Activated naive CD8-positive, alpha-beta T cell (primary cell): ENCODE results near the gene BCL7C.
"Not testable (repeated sequence)": the region's sequence is repeated elsewhere in the genome, so short reads cannot be mapped to it uniquely, and the experiment has no call there.

Experiments used
- H3K27ac Mint-ChIP-seq: one replicate; pipeline ENCODE4 v1.8.0; 2021; ENCODE audit warnings: mixed read lengths
- H3K27me3 Mint-ChIP-seq: one replicate; pipeline ENCODE4 v1.8.0; 2021; ENCODE audit warnings: mixed read lengths
- H3K36me3 Mint-ChIP-seq: one replicate; pipeline ENCODE4 v1.8.0; 2021; ENCODE audit warnings: mixed read lengths
- H3K4me1 Mint-ChIP-seq: one replicate; pipeline ENCODE4 v1.8.0; 2021; ENCODE audit warnings: low read depth, mixed read lengths
- H3K4me3 Mint-ChIP-seq: one replicate; pipeline ENCODE4 v1.8.0; 2021; ENCODE audit warnings: mild to moderate bottlenecking, mixed read lengths
- H3K9me3 Mint-ChIP-seq: one replicate; pipeline ENCODE4 v1.8.0; 2021; ENCODE audit warnings: low read depth, mixed read lengths

The BCL7C gene

GRCh38 chr16:30892670-30893416 is 1.0 kb downstream of the BCL7C start:
- peaks cover 47% of the 10 kb centered on the region for H3K4me1 Mint-ChIP-seq
- H3K36me3 Mint-ChIP-seq, result peaks cover 2% of the 10 kb centered on the region

GRCh38 chr16:30891043-30891823 is 2.6 kb downstream of the BCL7C start:
- H3K27me3 Mint-ChIP-seq, H3K36me3 Mint-ChIP-seq, H3K9me3 Mint-ChIP-seq, H3K27ac Mint-ChIP-seq: not testable (repeated sequence)
- Mint-ChIP-seq H3K4me3 (peak overlapping the region; percentile 52), H3K4me1 (peaks cover 38% of the 10 kb centered on the region)

More at GRCh38 chr16:30892670-30893416, 1.0 kb downstream of the BCL7C start:
- peak overlapping the region; percentile 88 for H3K27ac Mint-ChIP-seq
- no peaks in the 10 kb centered on the region for H3K27me3 Mint-ChIP-seq
- H3K9me3 Mint-ChIP-seq, result no peaks in the 10 kb centered on the region
- H3K4me3 Mint-ChIP-seq, result peak overlapping the region; percentile 88

- H3K27ac Mint-ChIP-seq, result no peak overlapping the region
- no peaks in the 10 kb centered on the region for H3K27me3 Mint-ChIP-seq
- no peak overlapping the region for H3K4me3 Mint-ChIP-seq
- no peaks in the 10 kb centered on the region for H3K9me3 Mint-ChIP-seq
- peaks cover 5% of the 10 kb centered on the region for H3K36me3 Mint-ChIP-seq
- H3K4me1 Mint-ChIP-seq, result peaks cover 28% of the 10 kb centered on the region
These were observed 4.2 kb downstream of the BCL7C start for GRCh38 chr16:30889721-30890120.

- Mint-ChIP-seq H3K36me3 (peaks cover 5% of the 10 kb centered on the region), H3K27me3 (no peaks in the 10 kb centered on the region), H3K4me3 (no peak overlapping the region), H3K4me1 (peaks cover 24% of the 10 kb centered on the region), H3K27ac (no peak overlapping the region), H3K9me3 (no peaks in the 10 kb centered on the region)
These were observed 4.9 kb downstream of the BCL7C start for GRCh38 chr16:30888856-30889499.

- H3K4me3 Mint-ChIP-seq, result no peak overlapping the region
- no peak overlapping the region for H3K27ac Mint-ChIP-seq
- no peaks in the 10 kb centered on the region for H3K27me3 Mint-ChIP-seq
- no peaks in the 10 kb centered on the region for H3K9me3 Mint-ChIP-seq
- H3K36me3 Mint-ChIP-seq, result peaks cover 5% of the 10 kb centered on the region
- peaks cover 21% of the 10 kb centered on the region for H3K4me1 Mint-ChIP-seq
These were observed 6.0 kb downstream of the BCL7C start for GRCh38 chr16:30887927-30888326.

- H3K27ac Mint-ChIP-seq, result no peak overlapping the region
- no peak overlapping the region for H3K4me3 Mint-ChIP-seq
- no peaks in the 10 kb centered on the region for H3K27me3 Mint-ChIP-seq
- peaks cover 3% of the 10 kb centered on the region for H3K36me3 Mint-ChIP-seq
- H3K4me1 Mint-ChIP-seq, result peaks cover 24% of the 10 kb centered on the region
- no peaks in the 10 kb centered on the region for H3K9me3 Mint-ChIP-seq
These were observed 7.7 kb downstream of the BCL7C start for GRCh38 chr16:30886145-30886544.

- no peaks in the 10 kb centered on the region for H3K9me3 Mint-ChIP-seq
- H3K27ac Mint-ChIP-seq, result peak overlapping the region; percentile 50
- no peak overlapping the region for H3K4me3 Mint-ChIP-seq
- peaks cover 24% of the 10 kb centered on the region for H3K4me1 Mint-ChIP-seq
- H3K36me3 Mint-ChIP-seq, result peaks cover 3% of the 10 kb centered on the region
- no peaks in the 10 kb centered on the region for H3K27me3 Mint-ChIP-seq
These were observed 8.7 kb downstream of the BCL7C start for GRCh38 chr16:30885196-30885595.

- Mint-ChIP-seq H3K4me1 (peaks cover 24% of the 10 kb centered on the region), H3K9me3 (no peaks in the 10 kb centered on the region), H3K4me3 (no peak overlapping the region), H3K36me3 (peaks cover 3% of the 10 kb centered on the region), H3K27me3 (no peaks in the 10 kb centered on the region), H3K27ac (peak overlapping the region; percentile 50)
These were observed 9.1 kb downstream of the BCL7C start for GRCh38 chr16:30884760-30885159.

- Mint-ChIP-seq H3K4me1 (peaks cover 25% of the 10 kb centered on the region), H3K27me3 (no peaks in the 10 kb centered on the region), H3K27ac (peak overlapping the region; percentile 68), H3K36me3 (peaks cover 3% of the 10 kb centered on the region), H3K9me3 (no peaks in the 10 kb centered on the region), H3K4me3 (no peak overlapping the region)
These were observed 11.2 kb downstream of the BCL7C start for GRCh38 chr16:30882429-30883310.

GRCh38 chr16:30876867-30877266 is 17.0 kb downstream of the BCL7C start:
- Mint-ChIP-seq H3K9me3 (no peaks in the 10 kb centered on the region), H3K4me1 (peaks cover 36% of the 10 kb centered on the region), H3K36me3 (peaks cover 3% of the 10 kb centered on the region)

GRCh38 chr16:30875871-30876801 is 17.7 kb downstream of the BCL7C start:
- H3K4me1 Mint-ChIP-seq, result peaks cover 36% of the 10 kb centered on the region
- no peaks in the 10 kb centered on the region for H3K27me3 Mint-ChIP-seq
- peak overlapping the region; percentile 98 for H3K4me3 Mint-ChIP-seq
- no peaks in the 10 kb centered on the region for H3K9me3 Mint-ChIP-seq
- H3K27ac Mint-ChIP-seq, result peak overlapping the region; percentile 98
- H3K36me3 Mint-ChIP-seq, result peaks cover 3% of the 10 kb centered on the region

More at GRCh38 chr16:30876867-30877266, 17.0 kb downstream of the BCL7C start:
- H3K27me3 Mint-ChIP-seq, result no peaks in the 10 kb centered on the region
- H3K27ac Mint-ChIP-seq, result peak overlapping the region; percentile 98
- H3K4me3 Mint-ChIP-seq, result peak overlapping the region; percentile 98

- H3K4me1 Mint-ChIP-seq, result peaks cover 36% of the 10 kb centered on the region
- peak overlapping the region; percentile 98 for H3K27ac Mint-ChIP-seq
- H3K36me3 Mint-ChIP-seq, result peaks cover 3% of the 10 kb centered on the region
- H3K9me3 Mint-ChIP-seq, result no peaks in the 10 kb centered on the region
- H3K4me3 Mint-ChIP-seq, result peak overlapping the region; percentile 98
- H3K27me3 Mint-ChIP-seq, result no peaks in the 10 kb centered on the region
These were observed 18.8 kb downstream of the BCL7C start for GRCh38 chr16:30874821-30875717.
